ENCODE results near the gene CLSTN1.

The CLSTN1 gene

GRCh38 chr1:9710037-9710436, 113.7 kb downstream of the CLSTN1 start:
- no peak for DNase-seq

DNA sequence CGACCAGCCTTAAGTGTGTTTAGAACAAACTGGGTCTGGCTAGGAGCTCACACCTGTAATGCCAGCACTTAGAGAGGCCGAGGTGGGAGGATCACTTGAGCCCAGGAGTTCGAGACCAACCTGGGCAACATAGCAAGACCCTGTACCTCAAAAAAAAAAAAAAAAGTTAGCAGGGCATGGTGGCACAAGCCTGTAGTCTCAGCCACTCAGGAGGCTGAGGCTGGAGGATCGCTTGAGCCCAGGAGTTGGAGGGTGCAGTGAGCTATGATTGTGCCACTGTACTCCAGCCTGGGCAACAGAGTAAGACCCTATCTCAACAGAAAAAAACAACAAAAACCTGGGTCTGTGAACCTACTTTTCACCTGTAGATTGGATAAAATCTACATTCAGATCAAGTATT, 117.6 kb downstream of the CLSTN1 start:
- no peak for DNase-seq

DNA sequence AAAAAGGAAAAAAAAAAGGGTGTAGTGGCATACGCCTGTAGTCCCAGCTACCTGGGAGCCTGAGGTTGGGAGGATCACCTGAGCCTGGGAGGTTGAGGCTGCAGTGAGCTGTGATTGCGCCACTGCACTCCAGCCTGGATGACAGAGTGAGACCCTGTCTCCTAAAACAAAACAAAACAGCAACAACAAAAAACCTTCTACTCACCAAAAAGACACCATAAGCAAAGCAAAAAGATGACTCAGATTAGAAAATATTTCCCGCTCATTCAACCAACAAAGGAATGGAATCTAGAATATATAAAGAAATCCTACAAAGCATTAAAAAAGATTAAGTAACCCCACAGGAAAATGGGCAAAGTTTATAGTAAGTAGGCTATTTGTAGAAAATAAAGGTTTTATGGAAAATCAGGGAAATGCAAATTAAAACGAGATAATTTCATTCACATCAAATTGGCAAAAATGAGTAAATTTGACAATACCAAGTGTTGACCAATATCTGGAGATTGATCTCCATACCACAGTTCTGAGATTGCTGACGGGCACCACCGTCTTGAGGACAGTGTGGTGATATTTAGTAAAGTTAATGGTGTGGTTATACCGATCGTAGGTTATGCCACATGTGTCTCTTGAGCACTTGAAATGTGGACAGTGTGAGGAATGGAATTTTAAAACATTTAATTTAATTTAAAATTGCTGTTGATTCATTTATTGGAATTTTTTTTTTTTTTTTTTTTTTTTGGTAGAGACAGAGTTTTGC, 118.2 kb downstream of the CLSTN1 start:
- no peak for DNase-seq

- no peak for DNase-seq
These were observed 120.1 kb downstream of the CLSTN1 start for GRCh38 chr1:9703681-9704080.

DNA sequence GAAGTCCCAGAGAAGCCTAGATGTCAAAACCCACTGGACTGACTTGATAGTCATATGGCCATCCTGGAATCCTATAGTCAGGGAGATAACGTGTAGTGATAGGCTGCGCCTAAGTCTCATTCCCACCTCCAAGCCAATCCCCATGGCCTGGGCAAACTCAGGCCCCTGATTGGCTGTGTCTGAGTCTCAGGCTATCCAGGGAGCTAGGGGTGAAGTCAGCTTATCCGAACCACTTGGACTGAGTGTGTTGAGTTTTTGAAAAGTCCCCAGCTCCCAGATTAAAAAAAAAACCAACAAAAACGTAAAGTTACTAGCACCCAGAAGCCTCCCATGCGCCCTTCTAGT, 120.6 kb downstream of the CLSTN1 start:
- DNase-seq: no peak

GRCh38 chr1:9701665-9702064, 122.1 kb downstream of the CLSTN1 start:
- no peak for DNase-seq

DNA sequence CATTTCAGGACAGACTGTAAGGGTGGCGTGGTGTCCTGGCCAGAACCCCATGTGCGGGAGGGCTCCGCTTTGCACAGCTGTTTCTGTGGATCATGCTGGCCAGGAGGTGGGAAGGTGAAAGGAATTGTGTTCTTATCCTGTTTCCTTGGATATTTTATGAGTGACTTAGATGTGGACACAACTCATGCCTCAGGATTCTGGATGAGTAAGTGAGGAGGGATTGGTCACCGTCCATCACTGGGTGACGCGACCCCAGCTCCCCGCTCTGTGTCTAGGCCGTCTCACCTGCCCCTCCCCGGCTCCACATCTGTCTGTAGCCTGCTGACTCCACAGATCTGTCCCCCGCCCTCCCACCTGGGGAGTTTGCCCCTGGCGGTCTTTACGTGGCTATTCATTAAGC, 123.4 kb downstream of the CLSTN1 start:
- DNase-seq: no peak

DNA sequence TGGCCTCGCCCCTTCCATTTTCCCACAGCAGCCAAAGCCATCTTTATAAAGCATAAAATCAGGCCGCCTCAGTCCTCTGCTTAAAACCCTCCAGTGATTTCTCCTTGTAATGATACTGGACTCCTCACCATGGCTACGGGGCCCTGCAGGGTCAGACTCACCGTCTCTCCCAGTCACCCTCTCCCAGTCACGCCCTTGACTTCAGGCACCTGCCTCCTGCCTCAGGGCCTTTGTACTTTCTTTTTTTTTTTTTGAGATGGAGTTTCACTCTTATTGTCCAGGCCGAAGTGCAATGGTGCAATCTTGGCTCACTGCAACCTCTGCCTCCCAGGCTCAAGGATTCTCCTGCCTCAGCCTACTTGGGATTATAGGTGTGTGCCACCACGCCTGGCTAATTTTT, 124.4 kb downstream of the CLSTN1 start:
- no peak for DNase-seq

- DNase-seq: no peak
These were observed 127.0 kb downstream of the CLSTN1 start for GRCh38 chr1:9696793-9697192.

- no peak for DNase-seq
These were observed 132.1 kb downstream of the CLSTN1 start for GRCh38 chr1:9691691-9692090.

DNA sequence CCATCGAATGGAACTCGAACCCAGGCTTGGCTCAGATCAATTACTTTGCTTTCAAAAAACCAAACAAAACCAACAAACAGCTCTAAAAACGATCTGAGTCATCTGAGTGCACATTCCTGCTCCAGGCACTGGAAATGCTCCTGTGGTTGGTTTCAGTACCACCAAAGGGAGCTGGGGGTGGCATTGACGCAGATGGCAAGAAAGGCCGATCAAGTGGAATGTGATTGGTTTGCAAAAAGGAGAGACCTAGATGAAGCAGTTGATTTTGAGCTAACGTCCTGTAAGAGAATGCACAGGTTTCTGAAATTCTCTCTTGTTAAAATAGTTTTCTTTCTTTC, 132.7 kb downstream of the CLSTN1 start:
- no peak for DNase-seq

GRCh38 chr1:9690440-9691107, 133.2 kb downstream of the CLSTN1 start:
- DNase-seq: no peak

- no peak for DNase-seq
These were observed 133.8 kb downstream of the CLSTN1 start for GRCh38 chr1:9689971-9690381.

DNA sequence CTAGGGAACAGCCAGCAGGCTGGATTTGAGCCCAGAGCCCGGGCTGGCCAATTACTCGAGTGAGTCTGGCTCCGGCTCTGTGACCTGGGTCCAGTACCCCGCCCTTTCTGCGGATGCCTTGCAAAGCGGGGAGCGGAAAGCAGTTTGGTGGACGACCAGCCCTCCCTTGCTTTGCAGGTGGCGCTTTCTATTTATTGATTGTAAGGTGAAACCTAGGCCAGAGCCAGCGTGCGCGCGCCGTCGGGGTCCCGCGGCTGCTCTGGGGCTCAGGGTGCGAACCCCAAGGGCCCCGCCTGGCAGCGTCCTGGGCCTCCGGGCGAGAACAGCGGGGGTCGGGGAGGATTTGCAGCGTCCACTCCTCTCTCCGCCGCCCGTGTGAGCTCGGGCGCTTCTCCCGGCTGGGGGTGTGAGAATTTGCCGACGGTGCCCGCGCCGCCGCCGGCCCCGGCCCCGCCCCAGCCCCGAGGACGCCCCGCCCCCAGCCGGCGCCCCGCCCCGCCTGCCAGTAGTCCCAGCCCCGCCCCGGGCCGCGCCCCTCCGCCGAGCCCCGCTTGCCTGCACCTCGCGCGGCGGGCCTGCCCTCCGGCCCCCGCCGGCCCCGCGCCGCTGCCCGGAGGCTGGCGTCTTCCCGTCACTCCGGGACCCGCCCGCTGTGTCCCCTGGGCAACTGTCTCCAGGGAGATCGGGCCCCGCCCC, 134.6 kb downstream of the CLSTN1 start:
- no peak for DNase-seq

DNA sequence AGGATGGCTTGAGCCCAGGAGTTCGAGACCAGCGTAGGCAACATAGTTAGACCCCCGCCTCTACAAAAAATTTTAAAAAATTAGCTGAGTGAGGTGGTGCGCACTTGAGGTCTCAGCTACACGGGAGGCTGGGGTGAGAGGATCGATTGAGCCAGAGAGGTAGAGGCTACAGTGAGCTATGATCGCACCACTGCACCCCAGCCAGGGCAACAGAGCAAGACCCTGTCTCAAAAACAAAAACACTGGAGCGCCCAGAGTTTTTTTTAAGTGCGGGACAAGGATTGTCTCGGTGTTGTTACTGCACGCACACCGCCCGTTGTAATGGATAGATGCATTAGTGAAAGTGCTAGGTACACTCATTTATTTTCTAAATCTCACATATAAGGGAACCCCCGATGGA, 135.2 kb downstream of the CLSTN1 start:
- no peak for DNase-seq

GRCh38 chr1:9687874-9688582, 135.7 kb downstream of the CLSTN1 start:
- no peak for DNase-seq

DNA sequence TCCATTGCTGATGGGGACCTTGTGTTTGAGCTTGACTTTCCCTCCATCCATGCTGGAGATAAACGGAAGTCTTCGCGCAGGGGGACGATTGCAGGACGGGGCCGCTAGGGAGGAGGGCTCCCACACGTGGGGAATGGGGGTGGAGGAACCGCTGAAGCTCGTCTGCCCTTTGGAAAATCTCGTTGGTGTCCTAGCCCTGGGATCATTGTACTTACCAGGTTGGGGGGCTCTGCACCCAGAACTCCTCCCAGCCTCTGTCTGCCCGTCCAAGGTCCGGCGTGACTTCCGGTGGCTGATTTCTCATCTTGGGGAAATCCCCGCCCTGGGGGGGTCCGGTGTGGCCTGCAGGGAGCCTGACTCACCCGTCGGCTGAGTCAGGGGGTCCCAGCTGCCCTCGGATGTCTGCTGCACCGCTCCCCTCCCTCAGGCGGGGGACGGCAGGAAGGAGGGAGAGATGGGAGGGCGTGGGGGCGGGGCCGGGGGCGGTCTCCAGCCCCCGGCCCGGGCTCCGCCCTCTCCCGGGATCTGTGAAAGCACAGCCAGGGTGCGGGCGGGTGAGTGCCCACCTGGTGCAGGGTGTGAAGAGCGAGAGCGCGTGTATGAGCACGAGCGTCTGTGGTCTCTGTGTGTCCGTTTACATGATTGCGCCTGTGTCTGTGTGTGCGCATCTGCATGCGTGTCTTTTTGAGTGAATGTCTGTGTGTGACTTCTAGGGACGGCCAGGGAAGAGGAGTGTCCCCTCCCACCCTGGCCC, 136.5 kb downstream of the CLSTN1 start:
- no peak for DNase-seq

DNA sequence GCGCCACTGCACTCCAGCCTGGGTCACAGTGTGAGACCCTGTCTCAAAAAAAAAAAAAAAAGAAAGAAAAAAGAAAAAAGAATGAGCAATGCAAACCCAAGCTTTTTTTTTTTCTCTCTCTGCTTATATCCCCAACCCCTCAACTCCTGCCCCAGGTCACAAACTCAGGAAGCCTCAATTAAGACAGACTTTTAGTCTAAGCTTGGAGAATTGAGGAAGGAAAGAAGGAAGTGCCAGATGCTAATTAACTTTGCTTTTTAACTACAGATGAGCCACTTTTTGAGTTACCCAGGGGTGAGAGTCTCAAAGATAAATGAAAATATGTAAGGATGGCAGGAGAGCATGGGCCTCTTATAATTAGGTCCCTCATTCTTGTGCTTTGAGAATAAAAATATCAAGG, 139.0 kb downstream of the CLSTN1 start:
- no peak for DNase-seq

GRCh38 chr1:9680828-9681227, 142.9 kb downstream of the CLSTN1 start:
- DNase-seq: no peak

GRCh38 chr1:9680091-9680490, 143.7 kb downstream of the CLSTN1 start:
- no peak for DNase-seq
